HG02642 (cell line): Measurements from ENCODE around the gene AP2A2.

Source experiments
- ATAC-seq: cut with Tn5 transposase; IDR thresholded peaks from one replicate; pipeline ENCODE4 v1.9.1; 2021; ENCODE audit warnings: mild to moderate bottlenecking; ENCODE audit not compliant: unreplicated experiment, poor library complexity

AP2A2 gene

GRCh38 chr11:1037506-1038055, 111.9 kb downstream of the AP2A2 start:
- no peak for ATAC-seq

GRCh38 chr11:1038361-1038760, 112.7 kb downstream of the AP2A2 start:
- ATAC-seq = no peak

GRCh38 chr11:1038921-1039320, 113.3 kb downstream of the AP2A2 start:
- ATAC-seq = no peak

- ATAC-seq = no peak
These were observed 114.1 kb downstream of the AP2A2 start for GRCh38 chr11:1039481-1040427.

GRCh38 chr11:1040428-1041148, 114.9 kb downstream of the AP2A2 start:
- ATAC-seq = no peak

GRCh38 chr11:1041149-1041467, 115.4 kb downstream of the AP2A2 start:
- ATAC-seq = no peak

GRCh38 chr11:1041471-1041870, 115.8 kb downstream of the AP2A2 start:
- no peak for ATAC-seq

GRCh38 chr11:1041936-1042608, 116.4 kb downstream of the AP2A2 start:
- no peak for ATAC-seq

- ATAC-seq = no peak
These were observed 117.2 kb downstream of the AP2A2 start for GRCh38 chr11:1042626-1043562.

GRCh38 chr11:1043563-1044096, 118.0 kb downstream of the AP2A2 start:
- no peak for ATAC-seq

GRCh38 chr11:1044160-1044559, 118.5 kb downstream of the AP2A2 start:
- no peak for ATAC-seq

GRCh38 chr11:1047595-1048156, 122.0 kb downstream of the AP2A2 start:
- no peak for ATAC-seq

- no peak for ATAC-seq
These were observed 122.9 kb downstream of the AP2A2 start for GRCh38 chr11:1048375-1049070.

GRCh38 chr11:1049071-1049405, 123.4 kb downstream of the AP2A2 start:
- ATAC-seq = no peak

- no peak for ATAC-seq
These were observed 123.8 kb downstream of the AP2A2 start for GRCh38 chr11:1049431-1049891.

- ATAC-seq = no peak
These were observed 124.4 kb downstream of the AP2A2 start for GRCh38 chr11:1049911-1050580.

GRCh38 chr11:1050581-1051355, 125.1 kb downstream of the AP2A2 start:
- peak; percentile 74 for ATAC-seq
